A549 (cell line): ENCODE data around the gene ATXN10. TPM values are rescaled to one million over a fixed set of nuclear protein-coding genes. Genes with fewer than 3 reads are reported as not detected.
A peak's percentile ranks its signal among the peaks of the same experiment; 100 is the strongest.

Experiments
- ATAC-seq, 2 experiments: fragments of 200-7000 bp in 1 of 2; fragments of >200 bp in 1 of 2; cut with Nextera tagmentation in 1 of 2; cut with Tn5 transposase in 1 of 2; 3 replicates each; pipeline versions ENCODE4 v1.8.0 to v1.9.1; 2018 to 2020; ENCODE audit warnings: mild to moderate bottlenecking in 1 of 2, moderate library complexity in 1 of 2
- CTCF ChIA-PET: fragments of 300-600 bp; sonication (Branson Sonifier 250); formaldehyde crosslinking; extraction: SDS; loops from one replicate; lab custom pipeline; 2021; ENCODE audit warnings: antibody characterized with exemption, inconsistent platforms; lab: Yijun Ruan, JAX
- POLR2A ChIA-PET: fragments of 350-600 bp; formaldehyde crosslinking; extraction: SDS; loops from one replicate; lab custom pipeline; 2021; ENCODE audit warnings: antibody characterized with exemption, inconsistent platforms; lab: Yijun Ruan, JAX
- DNase-seq, 2 experiments: peaks; one replicate each; pipeline versions ENCODE4 v3.0.0 to v3.0.0-alpha.2; 2011 to 2016; ENCODE audit warnings: low read depth in 1 of 2, low spot score in 1 of 2
- FAIRE-seq: peaks from 2 replicates; lab custom pipeline; 2011; peaks lifted over from hg19 to GRCh38; lab: Jason Lieb, UNC
- H3K27ac ChIP-seq, 2 experiments: fragments of >200 bp; sonication (Bioruptor Twin); formaldehyde crosslinking; 3 replicates each; pipeline ENCODE4 v1.5.1; 2016 to 2017
- H3K4me1 ChIP-seq: fragments of >200 bp; sonication (Bioruptor Twin); formaldehyde crosslinking; 3 replicates; pipeline ENCODE4 v1.6.1; 2016
- H3K4me2 ChIP-seq: fragments of >200 bp; sonication (Bioruptor Twin); formaldehyde crosslinking; 3 replicates; pipeline ENCODE4 v1.6.1; 2016
- H3K4me3 ChIP-seq: fragments of >200 bp; sonication (Bioruptor Twin); formaldehyde crosslinking; 3 replicates; pipeline ENCODE4 v1.5.1; 2016
- H3K9me3 ChIP-seq: fragments of >200 bp; sonication (Bioruptor Twin); formaldehyde crosslinking; 3 replicates; pipeline ENCODE4 v1.6.1; 2016
- CBX2 ChIP-seq: fragments of 200-600 bp; sonication (generic); IDR thresholded peaks from 2 replicates; pipeline ENCODE4 v1.6.1; 2016; ENCODE audit warnings: low read depth, mild to moderate bottlenecking, borderline replicate concordance
- CHD2 ChIP-seq: fragments of 150-350 bp; IDR thresholded peaks from 2 replicates; pipeline ENCODE4 v1.6.1; 2014; ENCODE audit warnings: low read length; ENCODE audit not compliant: partially characterized antibody
- EHF ChIP-seq: fragments of 250-450 bp; sonication (Bioruptor Pico); IDR thresholded peaks from 2 replicates; pipeline ENCODE4 v1.5.0; 2020; ENCODE audit warnings: mild to moderate bottlenecking
- ESRRA ChIP-seq: fragments of 150-350 bp; IDR thresholded peaks from 2 replicates; pipeline ENCODE4 v1.6.1; 2014; ENCODE audit warnings: mild to moderate bottlenecking, low read length, borderline replicate concordance
- HDAC2 ChIP-seq: fragments of 200-600 bp; sonication (generic); IDR thresholded peaks from 2 replicates; pipeline ENCODE4 v1.6.1; 2016
- HEYL ChIP-seq: fragments of 250-450 bp; sonication (Bioruptor Pico); IDR thresholded peaks from 2 replicates; pipeline ENCODE4 v1.8.0; 2021; ENCODE audit warnings: mild to moderate bottlenecking, moderate library complexity
- HOXA7 ChIP-seq: fragments of 250-450 bp; sonication (Bioruptor Pico); IDR thresholded peaks from 2 replicates; pipeline ENCODE4 v1.5.0; 2020; ENCODE audit warnings: mild to moderate bottlenecking, moderate library complexity
- HOXB13 ChIP-seq: fragments of 250-450 bp; sonication (Bioruptor Pico); IDR thresholded peaks from 2 replicates; pipeline ENCODE4 v1.5.0; 2020; ENCODE audit warnings: low read depth, mild to moderate bottlenecking, moderate library complexity
- HOXB5 ChIP-seq: fragments of 250-450 bp; sonication (Bioruptor Pico); IDR thresholded peaks from 2 replicates; pipeline ENCODE4 v1.5.0; 2020; ENCODE audit warnings: mild to moderate bottlenecking, moderate library complexity
- KDM5A ChIP-seq: fragments of 200-600 bp; sonication (generic); IDR thresholded peaks from 2 replicates; pipeline ENCODE4 v1.6.1; 2016; ENCODE audit warnings: antibody characterized with exemption, mild to moderate bottlenecking
- MAFK ChIP-seq: fragments of 450-650 bp; IDR thresholded peaks from 2 replicates; pipeline ENCODE4 v1.6.1; 2014; ENCODE audit not compliant: partially characterized antibody
- MAZ ChIP-seq: fragments of 150-350 bp; IDR thresholded peaks from 2 replicates; pipeline ENCODE4 v1.6.1; 2014; ENCODE audit warnings: antibody characterized with exemption, low read depth, low read length, borderline replicate concordance
- MYC ChIP-seq: IDR thresholded peaks from 2 replicates; pipeline ENCODE4 v1.6.1; 2012; ENCODE audit warnings: mild to moderate bottlenecking, inconsistent platforms, low read length, improper control_type of control experiment, borderline replicate concordance
- PHF8 ChIP-seq: fragments of 200-600 bp; sonication (generic); IDR thresholded peaks from 2 replicates; pipeline ENCODE4 v1.6.1; 2016; ENCODE audit warnings: low read depth, mild to moderate bottlenecking, antibody characterized with exemption, moderate library complexity, borderline replicate concordance
- POLR2A ChIP-seq: IDR thresholded peaks from 2 replicates; pipeline ENCODE4 v1.6.1; 2012; ENCODE audit warnings: mild to moderate bottlenecking, low read length
- RNF2 ChIP-seq: fragments of 200-600 bp; sonication (generic); IDR thresholded peaks from 2 replicates; pipeline ENCODE4 v1.6.1; 2016; ENCODE audit warnings: low read depth, mild to moderate bottlenecking, antibody characterized with exemption, moderate library complexity, borderline replicate concordance
- TP53 ChIP-seq: fragments of 250-450 bp; sonication (Bioruptor Pico); IDR thresholded peaks from 2 replicates; pipeline ENCODE4 v1.5.0; 2021; ENCODE audit warnings: mild to moderate bottlenecking, moderate library complexity
- ZC3H11A ChIP-seq: fragments of 450-650 bp; IDR thresholded peaks from 2 replicates; pipeline ENCODE4 v1.6.1; 2014; ENCODE audit warnings: antibody characterized with exemption, mild to moderate bottlenecking
- ZFP36 ChIP-seq: fragments of 450-650 bp; IDR thresholded peaks from 2 replicates; pipeline ENCODE4 v1.6.1; 2014; ENCODE audit warnings: borderline replicate concordance; ENCODE audit not compliant: partially characterized antibody
- ZNF302 ChIP-seq: fragments of 250-450 bp; sonication (Bioruptor Pico); IDR thresholded peaks from 2 replicates; pipeline ENCODE4 v1.9.0; 2021; ENCODE audit warnings: inconsistent platforms, mild to moderate bottlenecking, moderate library complexity
- WGBS: methylation state at CpG from one replicate; pipeline ENCODE4 v1.1.6; 2017; ENCODE audit errors: missing lambda C conversion rate; 5-methylcytosine and 5-hydroxymethylcytosine counted together
- polyA plus RNA-seq, 4 experiments: library from polyadenylated mRNA; depleted of rRNA in 3 of 4; stranded (reverse); fragments of >200 nt; fragmentation: RNase III in 1 of 4; extraction: RNeasy Plus Mini Kit Qiagen cat#74134 plus additional on column Dnase treatment in 1 of 4; gene quantifications; 2 replicates in 3 of 4; 3 replicates in 1 of 4; pipeline ENCODE4 v1.2.3, GENCODE V29; 2011 to 2017
- TF ChIP-seq, protein P1 (sequence below): fragments of 450-650 bp; IDR thresholded peaks from 2 replicates; pipeline ENCODE4 v1.6.1; 2014; ENCODE audit warnings: antibody characterized with exemption
- TF ChIP-seq, protein P2 (sequence below): IDR thresholded peaks from 2 replicates; pipeline ENCODE4 v1.6.1; 2012
- TF ChIP-seq, protein P3 (sequence below): IDR thresholded peaks from 2 replicates; pipeline ENCODE4 v1.6.1; 2012
- TF ChIP-seq, protein P4 (sequence below): fragments of 200-600 bp; sonication (generic); IDR thresholded peaks from 2 replicates; pipeline ENCODE4 v1.6.1; 2016; ENCODE audit warnings: antibody characterized with exemption, mild to moderate bottlenecking, moderate library complexity
- TF ChIP-seq, protein P5 (sequence below): fragments of 250-450 bp; sonication (Bioruptor Pico); IDR thresholded peaks from 2 replicates; pipeline ENCODE4 v1.5.0; 2020; ENCODE audit warnings: low read depth, mild to moderate bottlenecking, moderate library complexity

ATXN10 gene
- polyA plus RNA-seq, 2 of the 4 experiments (the other 2 are of a cell fraction), result 126 to 281 TPM

DNA sequence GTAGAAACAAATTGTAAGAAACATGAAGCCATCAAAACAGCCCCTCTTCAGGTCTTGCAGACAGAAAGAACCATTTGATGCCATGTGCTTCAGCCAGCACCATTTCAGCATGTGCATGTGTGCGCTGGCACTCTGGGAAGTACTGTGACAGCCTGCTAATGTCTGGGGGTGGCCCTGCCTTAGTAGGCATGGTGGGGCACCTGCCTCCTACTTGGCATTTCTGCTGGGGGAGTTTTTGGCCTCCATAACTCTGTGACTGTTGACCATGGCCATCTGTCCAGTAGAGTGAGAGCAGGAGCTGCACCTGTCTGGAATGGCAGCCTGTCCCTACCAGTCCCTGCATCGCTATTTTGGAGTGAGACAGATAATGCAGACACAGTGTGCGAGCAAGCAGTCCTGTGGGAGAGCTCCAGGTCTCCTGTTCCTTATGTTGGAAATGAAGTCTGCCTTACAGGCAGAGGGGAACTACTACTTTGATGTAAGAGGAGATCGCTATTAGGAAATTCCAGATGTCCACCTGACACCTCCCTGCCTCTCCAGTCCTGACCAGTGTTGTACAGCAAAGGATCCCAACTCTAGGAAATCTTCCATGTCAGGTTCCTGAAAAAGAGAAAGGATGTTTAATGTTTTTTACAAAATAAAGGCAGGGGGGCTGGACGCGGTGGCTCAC is 102.5 kb downstream of the ATXN10 start:
- no peak for FAIRE-seq
- Histone ChIP-seq H3K9me3 (0 out of 3 replicates have a peak, but pooled peaks cover 4% of the 10 kb centered on the region), H3K27ac (peak overlapping the region in 1 of 2 experiments; percentile 70; a peak in 3 of 6 replicates), H3K4me2 (no peak overlapping the region), H3K4me1 (peaks cover 58% of the 10 kb centered on the region), H3K4me3 (no peak overlapping the region)
- CTCF ChIA-PET, result no interaction called here
- no peak for DNase-seq
- no peak for ATAC-seq
- TF ChIP-seq ZFP36 (no peak), MAFK (no peak), ESRRA (no peak), HDAC2 (no peak), MAZ (no peak), RNF2 (no peak), HOXA7 (CRISPR knock-in tag) (no peak), ZNF302 (CRISPR knock-in tag) (no peak), EHF (CRISPR knock-in tag) (no peak), HOXB5 (no peak), PHF8 (no peak), HEYL (CRISPR knock-in tag) (no peak), CHD2 (no peak), MYC (no peak), POLR2A (no peak), KDM5A (no peak)
- TF ChIP-seq, protein P1, sequence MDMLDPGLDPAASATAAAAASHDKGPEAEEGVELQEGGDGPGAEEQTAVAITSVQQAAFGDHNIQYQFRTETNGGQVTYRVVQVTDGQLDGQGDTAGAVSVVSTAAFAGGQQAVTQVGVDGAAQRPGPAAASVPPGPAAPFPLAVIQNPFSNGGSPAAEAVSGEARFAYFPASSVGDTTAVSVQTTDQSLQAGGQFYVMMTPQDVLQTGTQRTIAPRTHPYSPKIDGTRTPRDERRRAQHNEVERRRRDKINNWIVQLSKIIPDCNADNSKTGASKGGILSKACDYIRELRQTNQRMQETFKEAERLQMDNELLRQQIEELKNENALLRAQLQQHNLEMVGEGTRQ, result no peak
- TF ChIP-seq, protein P2, sequence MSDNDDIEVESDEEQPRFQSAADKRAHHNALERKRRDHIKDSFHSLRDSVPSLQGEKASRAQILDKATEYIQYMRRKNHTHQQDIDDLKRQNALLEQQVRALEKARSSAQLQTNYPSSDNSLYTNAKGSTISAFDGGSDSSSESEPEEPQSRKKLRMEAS, result no peak
- TF ChIP-seq, protein P3, sequence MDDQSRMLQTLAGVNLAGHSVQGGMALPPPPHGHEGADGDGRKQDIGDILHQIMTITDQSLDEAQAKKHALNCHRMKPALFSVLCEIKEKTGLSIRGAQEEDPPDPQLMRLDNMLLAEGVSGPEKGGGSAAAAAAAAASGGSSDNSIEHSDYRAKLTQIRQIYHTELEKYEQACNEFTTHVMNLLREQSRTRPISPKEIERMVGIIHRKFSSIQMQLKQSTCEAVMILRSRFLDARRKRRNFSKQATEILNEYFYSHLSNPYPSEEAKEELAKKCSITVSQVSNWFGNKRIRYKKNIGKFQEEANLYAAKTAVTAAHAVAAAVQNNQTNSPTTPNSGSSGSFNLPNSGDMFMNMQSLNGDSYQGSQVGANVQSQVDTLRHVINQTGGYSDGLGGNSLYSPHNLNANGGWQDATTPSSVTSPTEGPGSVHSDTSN, result no peak
- TF ChIP-seq, protein P4, sequence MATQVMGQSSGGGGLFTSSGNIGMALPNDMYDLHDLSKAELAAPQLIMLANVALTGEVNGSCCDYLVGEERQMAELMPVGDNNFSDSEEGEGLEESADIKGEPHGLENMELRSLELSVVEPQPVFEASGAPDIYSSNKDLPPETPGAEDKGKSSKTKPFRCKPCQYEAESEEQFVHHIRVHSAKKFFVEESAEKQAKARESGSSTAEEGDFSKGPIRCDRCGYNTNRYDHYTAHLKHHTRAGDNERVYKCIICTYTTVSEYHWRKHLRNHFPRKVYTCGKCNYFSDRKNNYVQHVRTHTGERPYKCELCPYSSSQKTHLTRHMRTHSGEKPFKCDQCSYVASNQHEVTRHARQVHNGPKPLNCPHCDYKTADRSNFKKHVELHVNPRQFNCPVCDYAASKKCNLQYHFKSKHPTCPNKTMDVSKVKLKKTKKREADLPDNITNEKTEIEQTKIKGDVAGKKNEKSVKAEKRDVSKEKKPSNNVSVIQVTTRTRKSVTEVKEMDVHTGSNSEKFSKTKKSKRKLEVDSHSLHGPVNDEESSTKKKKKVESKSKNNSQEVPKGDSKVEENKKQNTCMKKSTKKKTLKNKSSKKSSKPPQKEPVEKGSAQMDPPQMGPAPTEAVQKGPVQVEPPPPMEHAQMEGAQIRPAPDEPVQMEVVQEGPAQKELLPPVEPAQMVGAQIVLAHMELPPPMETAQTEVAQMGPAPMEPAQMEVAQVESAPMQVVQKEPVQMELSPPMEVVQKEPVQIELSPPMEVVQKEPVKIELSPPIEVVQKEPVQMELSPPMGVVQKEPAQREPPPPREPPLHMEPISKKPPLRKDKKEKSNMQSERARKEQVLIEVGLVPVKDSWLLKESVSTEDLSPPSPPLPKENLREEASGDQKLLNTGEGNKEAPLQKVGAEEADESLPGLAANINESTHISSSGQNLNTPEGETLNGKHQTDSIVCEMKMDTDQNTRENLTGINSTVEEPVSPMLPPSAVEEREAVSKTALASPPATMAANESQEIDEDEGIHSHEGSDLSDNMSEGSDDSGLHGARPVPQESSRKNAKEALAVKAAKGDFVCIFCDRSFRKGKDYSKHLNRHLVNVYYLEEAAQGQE, result no peak
- WGBS, result 100% methylated on average over 4 of the region's 6 CpGs
- POLR2A ChIA-PET, result no interaction called here

DNA sequence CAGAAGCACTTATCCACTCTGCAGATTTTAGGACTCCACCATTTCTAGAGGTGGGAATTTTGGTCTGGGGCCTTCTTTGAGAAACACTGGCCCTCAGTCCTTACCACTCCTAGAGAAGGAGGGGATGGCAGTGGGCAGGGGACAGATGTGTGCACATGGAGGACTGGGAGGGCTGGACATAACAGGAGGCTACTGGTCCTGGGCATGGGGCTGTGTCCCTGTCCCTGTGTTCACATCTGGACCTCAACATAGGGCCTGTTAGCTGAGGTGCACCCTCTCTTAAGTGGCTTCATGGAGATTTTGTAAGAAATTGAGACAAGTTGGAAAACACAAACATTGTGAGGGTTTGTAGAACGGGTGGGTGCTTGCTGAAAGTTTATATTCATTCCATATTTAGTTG is 103.4 kb downstream of the ATXN10 start:
- Histone ChIP-seq H3K4me1 (peaks cover 67% of the 10 kb centered on the region), H3K27ac (peak overlapping the region in 1 of 2 experiments; percentile 70; a peak in 3 of 6 replicates), H3K4me3 (no peak overlapping the region), H3K9me3 (0 out of 3 replicates have a peak, but pooled peaks cover 4% of the 10 kb centered on the region), H3K4me2 (no peak overlapping the region)
- ChIA-PET CTCF (no interaction called here), POLR2A (no interaction called here)
- 55% methylated on average over 1 of the region's 1 CpG for WGBS
- TF ChIP-seq, protein P2, result no peak
- TF ChIP-seq POLR2A, result no peak
- TF ChIP-seq TP53 (CRISPR knock-in tag), result no peak
- TF ChIP-seq ESRRA, result no peak
- TF ChIP-seq CBX2, result no peak
- TF ChIP-seq ZNF302 (CRISPR knock-in tag), result no peak
- TF ChIP-seq PHF8, result no peak
- TF ChIP-seq, protein P3, result no peak
- TF ChIP-seq, protein P5, sequence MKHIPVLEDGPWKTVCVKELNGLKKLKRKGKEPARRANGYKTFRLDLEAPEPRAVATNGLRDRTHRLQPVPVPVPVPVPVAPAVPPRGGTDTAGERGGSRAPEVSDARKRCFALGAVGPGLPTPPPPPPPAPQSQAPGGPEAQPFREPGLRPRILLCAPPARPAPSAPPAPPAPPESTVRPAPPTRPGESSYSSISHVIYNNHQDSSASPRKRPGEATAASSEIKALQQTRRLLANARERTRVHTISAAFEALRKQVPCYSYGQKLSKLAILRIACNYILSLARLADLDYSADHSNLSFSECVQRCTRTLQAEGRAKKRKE, result no peak
- no peak for TF ChIP-seq HOXA7 (CRISPR knock-in tag)
- no peak for TF ChIP-seq HOXB13
- no peak for TF ChIP-seq ZC3H11A
- no peak for FAIRE-seq
- no peak for DNase-seq
- ATAC-seq, result no peak; a peak in 1 of 6 replicates
